Stimulated activated CD4-positive, alpha-beta T cell treated with anti-CD3 and anti-CD28 coated beads, Interleukin-2, amount 100 ng/mL, for 4 hours (primary cell): ENCODE results near the gene C1orf122.

Source experiments
- DNase-seq: peaks from one replicate; pipeline ENCODE4 v3.0.0-alpha.2; 2020; ENCODE audit warnings: low read depth

The C1orf122 gene

GRCh38 chr1:37845786-37846185 lies 38.2 kb downstream of the C1orf122 start:
- no peak for DNase-seq

GRCh38 chr1:37846647-37847339 lies 39.2 kb downstream of the C1orf122 start:
- no peak for DNase-seq

- no peak for DNase-seq
These were observed 41.9 kb downstream of the C1orf122 start for GRCh38 chr1:37849480-37849879.

- DNase-seq, result no peak
These were observed 42.9 kb downstream of the C1orf122 start for GRCh38 chr1:37850352-37850955.

GRCh38 chr1:37851262-37851661 lies 43.7 kb downstream of the C1orf122 start:
- no peak for DNase-seq

- DNase-seq, result no peak
These were observed 44.2 kb downstream of the C1orf122 start for GRCh38 chr1:37851782-37852210.

- no peak for DNase-seq
These were observed 45.6 kb downstream of the C1orf122 start for GRCh38 chr1:37853157-37853556.

GRCh38 chr1:37854406-37854805 lies 46.8 kb downstream of the C1orf122 start:
- DNase-seq, result no peak
